Panc1 (cell line): ENCODE results near the gene FEZF2.

ENCODE experiments used
- CTCF ChIP-seq: fragments of 450-650 bp; IDR thresholded peaks from 2 replicates; pipeline ENCODE4 v1.5.1; 2017; ENCODE audit warnings: mild to moderate bottlenecking
- POLR2AphosphoS5 ChIP-seq: IDR thresholded peaks from 2 replicates; pipeline ENCODE4 v1.6.1; 2012; ENCODE audit warnings: mild to moderate bottlenecking, low read depth, low read length, moderate library complexity
- REST ChIP-seq, 2 experiments: IDR thresholded peaks; 2 replicates each; pipeline ENCODE4 v1.6.1; 2011 to 2012; ENCODE audit warnings: low read depth in 2 of 2, control low read depth in 1 of 2, low read length in 1 of 2, mild to moderate bottlenecking in 1 of 2, moderate library complexity in 1 of 2; ENCODE audit not compliant: insufficient read depth in 1 of 2
- SIN3A ChIP-seq: IDR thresholded peaks from 2 replicates; pipeline ENCODE4 v1.6.1; 2012; ENCODE audit warnings: low read depth, mild to moderate bottlenecking, low read length, moderate library complexity, borderline replicate concordance; ENCODE audit not compliant: insufficient read depth

DNA sequence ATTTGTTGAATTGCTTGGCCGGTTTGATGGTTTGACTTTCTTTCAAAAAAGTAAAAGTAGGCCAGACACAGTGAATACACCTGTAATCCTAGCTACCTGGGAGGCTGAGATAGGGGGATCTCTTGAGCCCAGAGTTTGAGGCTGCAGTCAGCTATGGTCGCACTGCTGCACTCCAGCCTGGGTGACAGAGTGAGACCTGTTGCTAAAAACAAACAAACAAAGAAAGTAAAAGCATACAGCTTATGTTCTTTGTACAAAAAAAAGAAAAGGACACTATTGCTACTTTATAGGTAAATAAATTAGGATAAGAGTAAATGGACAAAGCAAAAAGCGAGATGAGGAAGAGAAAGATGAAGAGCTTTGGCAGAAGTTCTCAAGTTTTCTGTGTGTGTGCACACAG is 13.9 kb upstream of the FEZF2 start:
- TF ChIP-seq CTCF (no peak), POLR2AphosphoS5 (no peak), REST (IDR thresholded peaks at IDR 0.05; ENCODE audit: insufficient read depth in 1 of 2, low read depth in 2 of 2, low read length in 1 of 2) (no peak), SIN3A (no peak)
